HL-60 (cell line): ENCODE measurements around the gene RBMY1E.
"Not testable (repeated sequence)": the region's sequence is repeated elsewhere in the genome, so short reads cannot be mapped to it uniquely, and the experiment has no call there.

Source experiments
- CTCF ChIP-seq: IDR thresholded peaks from one replicate; pipeline ENCODE4 v1.5.1; 2011; ENCODE audit warnings: low read length, control low read depth, inconsistent platforms; ENCODE audit not compliant: insufficient read depth
- GABPA ChIP-seq: IDR thresholded peaks from 2 replicates; pipeline ENCODE4 v1.6.1; 2012; ENCODE audit warnings: low read depth
- POLR2AphosphoS5 ChIP-seq: IDR thresholded peaks from 2 replicates; pipeline ENCODE4 v1.6.1; 2012; ENCODE audit warnings: low read depth
- REST ChIP-seq: IDR thresholded peaks from 2 replicates; pipeline ENCODE4 v1.6.1; 2012; ENCODE audit warnings: low read depth; ENCODE audit not compliant: insufficient replicate concordance
- SPI1 ChIP-seq: IDR thresholded peaks from 2 replicates; pipeline ENCODE4 v1.6.1; 2012; ENCODE audit warnings: low read depth, mild to moderate bottlenecking, borderline replicate concordance

- TF ChIP-seq REST, CTCF, POLR2AphosphoS5, GABPA, SPI1: not testable (repeated sequence)
Observed at GRCh38 chrY:21869407-21870076, 48.3 kb downstream of the RBMY1E start.
